SJCRH30 (cell line): ENCODE measurements around the gene CCDC85A. TPM values are rescaled to one million over a fixed set of nuclear protein-coding genes. Genes with fewer than 3 reads are reported as not detected.
"Not testable (repeated sequence)": the region's sequence is repeated elsewhere in the genome, so short reads cannot be mapped to it uniquely, and the experiment has no call there.

Experiments
- DNase-seq, 2 experiments: peaks; one replicate each; pipeline ENCODE4 v3.0.0-alpha.2; 2015 to 2020
- H3K27ac ChIP-seq: fragments of 250-450 bp; sonication (Bioruptor Pico); 2 replicates; pipeline ENCODE4 v1.5.1; 2020; ENCODE audit warnings: mild to moderate bottlenecking, moderate library complexity
- H3K27me3 ChIP-seq: fragments of 250-450 bp; sonication (Bioruptor Pico); 2 replicates; pipeline ENCODE4 v1.5.1; 2020; ENCODE audit warnings: mild to moderate bottlenecking, moderate library complexity
- H3K36me3 ChIP-seq: fragments of 250-450 bp; sonication (Bioruptor Pico); 2 replicates; pipeline ENCODE4 v1.5.1; 2020; ENCODE audit warnings: mild to moderate bottlenecking, moderate library complexity
- H3K4me1 ChIP-seq: fragments of 250-450 bp; sonication (Bioruptor Pico); 2 replicates; pipeline ENCODE4 v1.5.1; 2020; ENCODE audit warnings: mild to moderate bottlenecking, moderate library complexity
- H3K4me3 ChIP-seq: fragments of 250-450 bp; sonication (Bioruptor Pico); 2 replicates; pipeline ENCODE4 v1.5.1; 2020; ENCODE audit warnings: mild to moderate bottlenecking, moderate library complexity
- H3K9me3 ChIP-seq: fragments of 250-450 bp; sonication (Bioruptor Pico); replicated peaks from 2 replicates; pipeline ENCODE4 v1.5.1; 2020; ENCODE audit warnings: mild to moderate bottlenecking, moderate library complexity
- total RNA-seq: library from RNA; depleted of rRNA; stranded (reverse); fragments of >200 nt; shearing (Covaris generic); gene quantifications from 2 replicates; pipeline ENCODE4 v1.2.3, GENCODE V29; 2014; rRNA removed

Gene CCDC85A
- total RNA-seq: not detected in 2 replicates

DNA sequence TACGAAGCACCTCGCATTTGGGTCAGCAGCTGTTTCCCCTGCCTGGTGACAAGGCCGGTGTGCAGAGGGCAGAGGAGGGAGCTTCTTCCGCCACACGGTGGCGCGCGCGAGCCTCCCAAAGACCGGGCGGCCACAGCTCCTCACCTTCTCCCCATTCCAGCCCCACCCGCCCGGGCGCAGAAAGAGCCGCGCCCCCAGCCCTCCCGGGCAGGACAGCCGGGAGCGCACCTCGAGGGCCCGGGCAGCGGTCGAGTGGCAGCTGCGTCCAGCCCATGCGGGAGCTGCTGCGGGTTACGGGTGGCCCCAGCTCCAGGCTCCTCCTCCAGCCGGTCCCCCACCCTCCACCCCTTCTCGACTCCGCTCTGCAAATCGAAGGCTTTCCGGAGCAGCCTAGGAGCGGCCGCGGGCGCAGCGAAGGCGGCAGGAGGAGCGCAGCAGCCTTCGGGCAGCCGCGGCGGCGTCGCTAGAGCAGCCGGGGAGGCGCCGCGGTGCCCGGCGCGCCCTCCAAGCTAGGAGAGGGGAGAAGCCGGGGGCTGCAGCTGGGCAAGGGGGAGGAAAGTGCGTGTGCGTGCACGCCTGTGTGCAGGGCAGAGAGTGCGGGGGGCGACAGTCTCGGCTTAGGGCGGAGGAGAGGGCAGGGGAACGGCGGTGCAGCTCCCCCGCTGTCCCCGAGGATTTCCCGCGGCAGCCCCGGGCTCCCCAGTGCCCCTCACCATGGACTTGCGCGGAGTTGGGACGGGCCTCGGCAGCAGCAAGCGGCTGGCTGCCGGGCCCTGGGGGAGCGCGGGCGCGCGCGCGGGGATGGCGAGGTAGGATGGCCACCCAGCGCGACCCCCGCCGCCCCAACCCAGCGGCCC, at the start of gene CCDC85A:
CCDC85A (plus strand) TSS at position 348 of the 857 bp plus-strand sequence. CDS start 635 bp downstream, outside the sequence.
- no peaks in the 10 kb centered on the region for H3K36me3 ChIP-seq
- no peak within 1 kb of the TSS for H3K27ac ChIP-seq
- no peaks in the 10 kb centered on the region for H3K4me1 ChIP-seq
- peak; percentile 65 to 79 for DNase-seq
- H3K9me3 ChIP-seq: no peaks in the 10 kb centered on the region
- H3K27me3 ChIP-seq: peaks cover 31% of the 10 kb centered on the region
- no peak within 1 kb of the TSS for H3K4me3 ChIP-seq

DNA sequence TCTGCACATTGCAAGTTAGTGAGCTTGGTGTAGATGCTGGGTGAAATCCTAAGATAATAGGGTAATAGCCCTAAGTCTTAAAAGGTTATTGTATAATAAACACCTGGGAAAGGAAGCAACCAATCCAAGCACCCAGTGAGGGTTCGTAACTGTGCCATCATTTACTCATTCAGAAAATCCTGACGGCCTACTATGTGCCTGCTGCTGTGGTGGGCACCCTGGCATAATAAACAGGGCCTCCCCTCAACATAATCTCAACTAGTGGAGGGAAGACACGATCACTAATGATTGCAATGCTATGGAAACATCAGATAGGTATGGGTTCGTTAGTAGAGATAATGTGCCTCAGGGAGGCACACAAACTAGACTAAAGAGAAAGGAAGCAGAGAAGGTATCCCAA, 48.9 kb upstream of the CCDC85A start:
- H3K4me3 ChIP-seq: no peak overlapping the region
- no peaks in the 10 kb centered on the region; the same call in 1 of the 2 replicates for H3K9me3 ChIP-seq
- H3K27ac ChIP-seq: no peak overlapping the region
- H3K36me3 ChIP-seq: no peaks in the 10 kb centered on the region
- H3K4me1 ChIP-seq: no peaks in the 10 kb centered on the region
- H3K27me3 ChIP-seq: peaks cover 11% of the 10 kb centered on the region; the same call in 1 of the 2 replicates
- DNase-seq: no peak

DNA sequence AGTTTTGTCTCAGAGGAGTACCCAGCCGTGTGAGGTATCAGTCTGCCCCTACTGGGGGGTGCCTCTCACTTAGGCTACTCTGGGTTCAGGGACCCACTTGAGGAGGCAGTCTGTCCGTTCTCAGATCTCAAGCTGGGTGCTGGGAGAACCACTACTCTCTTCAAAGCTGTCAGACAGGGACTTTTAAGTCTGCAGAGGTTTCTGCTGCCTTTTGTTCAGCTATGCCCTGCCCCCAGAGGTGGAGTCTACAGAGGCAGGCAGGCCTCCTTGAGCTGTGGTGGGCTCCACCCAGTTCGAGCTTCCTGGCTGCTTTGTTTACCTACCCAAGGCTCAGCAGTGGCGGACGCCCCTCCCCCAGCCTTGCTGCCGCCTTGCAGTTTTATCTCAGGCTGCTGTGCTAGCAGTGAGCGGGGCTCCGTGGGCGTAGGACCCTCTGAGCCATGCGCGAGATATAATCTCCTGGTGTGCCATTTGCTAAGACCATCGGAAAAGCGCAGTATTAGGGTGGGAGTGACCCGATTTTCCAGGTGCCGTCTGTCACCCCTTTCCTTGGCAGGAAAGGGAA, 41.2 kb upstream of the CCDC85A start:
- DNase-seq, H3K27ac ChIP-seq: not testable (repeated sequence)

DNA sequence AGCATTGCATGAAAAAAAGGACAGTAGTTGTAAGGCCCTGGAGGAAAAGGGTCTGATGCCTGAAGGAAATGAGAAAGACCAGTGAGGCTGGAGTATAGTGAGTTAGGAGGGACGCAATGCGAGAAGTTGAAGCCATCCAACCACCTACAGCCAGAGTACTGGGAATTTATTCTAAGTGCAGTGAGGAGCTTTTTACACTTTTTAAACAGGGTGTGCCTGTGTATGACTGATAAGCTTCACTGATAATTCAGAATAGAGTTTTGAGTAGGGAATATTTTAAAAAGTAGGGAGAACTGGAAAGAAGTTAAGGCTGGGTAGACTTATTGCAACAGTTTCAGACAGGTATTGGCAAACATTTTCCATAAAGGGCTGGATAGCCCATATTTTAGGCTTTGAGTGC, 35.9 kb upstream of the CCDC85A start:
- Histone ChIP-seq H3K27me3 (peaks cover 4% of the 10 kb centered on the region), H3K4me1 (no peaks in the 10 kb centered on the region), H3K4me3 (no peak overlapping the region), H3K27ac (no peak overlapping the region), H3K36me3 (no peaks in the 10 kb centered on the region), H3K9me3 (no peaks in the 10 kb centered on the region)
- no peak for DNase-seq

More for the DNA sequence above, 41.2 kb upstream of the CCDC85A start:
- H3K4me1 ChIP-seq, H3K36me3 ChIP-seq, H3K4me3 ChIP-seq, H3K9me3 ChIP-seq, H3K27me3 ChIP-seq: not testable (repeated sequence)

DNA sequence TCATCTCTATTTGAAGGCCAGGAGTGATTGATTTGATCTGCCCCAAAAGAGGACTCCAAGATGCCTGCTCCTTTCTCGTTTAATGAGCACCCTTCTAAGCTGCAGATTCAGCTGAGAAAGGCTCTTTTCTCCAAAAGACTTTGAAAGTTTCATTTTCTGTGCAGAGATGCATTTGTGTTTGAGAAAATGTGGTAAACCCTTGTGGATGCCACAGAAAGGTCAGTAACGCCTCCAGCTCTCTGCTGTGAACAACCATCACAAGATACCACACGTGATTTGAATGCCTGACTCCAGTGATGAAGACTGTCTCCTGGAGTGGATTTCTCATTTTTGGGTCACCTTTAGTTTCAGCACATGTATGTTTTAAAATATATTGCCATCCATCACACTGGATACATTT, 35.0 kb upstream of the CCDC85A start:
- Histone ChIP-seq H3K27ac (no peak overlapping the region), H3K27me3 (peaks cover 2% of the 10 kb centered on the region), H3K9me3 (no peaks in the 10 kb centered on the region), H3K36me3 (no peaks in the 10 kb centered on the region), H3K4me3 (no peak overlapping the region), H3K4me1 (no peaks in the 10 kb centered on the region)
- DNase-seq: no peak

DNA sequence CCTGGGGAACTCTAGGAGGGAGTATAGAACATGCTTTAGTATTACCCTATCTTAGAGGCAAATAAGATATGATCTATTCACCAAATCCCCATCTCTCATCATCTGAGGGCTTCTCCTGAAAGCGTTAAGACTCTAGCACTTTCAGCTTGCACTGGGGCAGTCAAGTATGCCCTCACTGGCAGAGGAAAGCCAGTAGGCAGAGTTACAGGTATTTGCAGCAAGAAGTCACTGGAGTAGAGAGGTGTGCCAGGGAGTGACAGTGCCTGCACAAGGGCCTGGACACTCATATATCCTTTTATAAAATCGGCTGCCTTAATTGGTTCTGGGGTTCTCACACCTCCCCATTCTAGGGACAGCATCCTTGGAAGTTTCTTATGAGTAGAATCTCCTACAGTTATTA, 31.9 kb upstream of the CCDC85A start:
- no peak for DNase-seq
- Histone ChIP-seq H3K27me3 (no peaks in the 10 kb centered on the region; the same call in 1 of the 2 replicates), H3K4me1 (no peaks in the 10 kb centered on the region), H3K4me3 (no peak overlapping the region), H3K36me3 (no peaks in the 10 kb centered on the region), H3K9me3 (no peaks in the 10 kb centered on the region), H3K27ac (no peak overlapping the region)

DNA sequence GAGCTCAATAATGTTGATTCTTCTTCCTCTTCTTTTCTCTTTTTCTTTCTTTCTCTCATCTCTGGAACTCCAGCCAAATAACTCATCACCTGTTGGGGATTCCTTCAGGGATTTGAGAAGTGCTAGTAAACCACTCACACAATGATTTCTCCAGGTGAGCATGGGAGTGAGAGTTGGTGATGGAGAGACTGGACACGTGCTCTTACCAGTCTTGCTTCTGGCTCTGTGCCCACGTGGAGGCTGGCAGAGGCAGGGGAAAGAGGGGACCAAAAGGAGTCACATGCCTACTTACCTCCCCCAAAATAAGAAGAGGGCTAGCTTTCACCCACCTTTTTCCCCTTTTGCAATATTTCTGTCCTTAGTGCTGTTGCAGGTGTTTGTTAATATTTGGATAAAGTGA, 28.6 kb upstream of the CCDC85A start:
- Histone ChIP-seq H3K9me3 (no peaks in the 10 kb centered on the region), H3K4me3 (no peak overlapping the region), H3K27me3 (no peaks in the 10 kb centered on the region), H3K27ac (no peak overlapping the region), H3K36me3 (no peaks in the 10 kb centered on the region), H3K4me1 (no peaks in the 10 kb centered on the region)
- DNase-seq: no peak

GRCh38 chr2:56159875-56160274, 23.9 kb upstream of the CCDC85A start:
- H3K4me3 ChIP-seq, H3K27me3 ChIP-seq, DNase-seq, H3K36me3 ChIP-seq, H3K27ac ChIP-seq, H3K4me1 ChIP-seq, H3K9me3 ChIP-seq: not testable (repeated sequence)

- Histone ChIP-seq H3K4me3 (no peak overlapping the region), H3K4me1 (no peaks in the 10 kb centered on the region), H3K9me3 (no peaks in the 10 kb centered on the region), H3K27me3 (no peaks in the 10 kb centered on the region; the same call in 1 of the 2 replicates), H3K36me3 (no peaks in the 10 kb centered on the region), H3K27ac (no peak overlapping the region)
- no peak for DNase-seq
Measured at GRCh38 chr2:56167616-56168562, 15.9 kb upstream of the CCDC85A start.

GRCh38 chr2:56169521-56169920, 14.3 kb upstream of the CCDC85A start:
- H3K4me1 ChIP-seq: no peaks in the 10 kb centered on the region
- no peak overlapping the region for H3K27ac ChIP-seq
- no peaks in the 10 kb centered on the region; the same call in 1 of the 2 replicates for H3K27me3 ChIP-seq
- H3K36me3 ChIP-seq: no peaks in the 10 kb centered on the region
- no peak for DNase-seq
- no peak overlapping the region for H3K4me3 ChIP-seq
- H3K9me3 ChIP-seq: no peaks in the 10 kb centered on the region

DNA sequence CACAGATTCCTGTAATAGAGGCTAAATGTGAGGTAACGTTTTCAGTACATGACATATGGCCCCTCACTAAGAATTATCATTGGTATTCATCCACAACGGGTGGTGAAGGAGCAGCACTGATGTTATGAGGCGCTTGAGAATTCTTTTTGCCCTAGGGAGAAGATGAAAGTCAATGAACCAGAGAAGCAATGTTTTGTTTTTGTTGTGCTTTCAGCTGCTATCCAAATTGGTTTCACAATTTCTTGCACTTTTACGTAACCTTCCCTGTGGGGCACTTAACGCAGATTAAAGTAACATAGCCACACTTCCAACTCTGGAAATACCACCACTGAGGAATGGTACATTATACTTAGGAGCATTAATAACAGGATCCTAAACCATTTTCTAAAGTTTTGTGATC, 13.3 kb upstream of the CCDC85A start:
- H3K36me3 ChIP-seq: no peaks in the 10 kb centered on the region
- DNase-seq: no peak
- H3K9me3 ChIP-seq: no peaks in the 10 kb centered on the region
- no peak overlapping the region for H3K4me3 ChIP-seq
- no peak overlapping the region for H3K27ac ChIP-seq
- no peaks in the 10 kb centered on the region for H3K4me1 ChIP-seq
- no peaks in the 10 kb centered on the region; the same call in 1 of the 2 replicates for H3K27me3 ChIP-seq

GRCh38 chr2:56170988-56171387, 12.8 kb upstream of the CCDC85A start:
- H3K4me3 ChIP-seq: no peak overlapping the region
- H3K9me3 ChIP-seq: no peaks in the 10 kb centered on the region
- no peaks in the 10 kb centered on the region; the same call in 1 of the 2 replicates for H3K27me3 ChIP-seq
- H3K4me1 ChIP-seq: no peaks in the 10 kb centered on the region
- no peaks in the 10 kb centered on the region for H3K36me3 ChIP-seq
- H3K27ac ChIP-seq: no peak overlapping the region
- no peak for DNase-seq

DNA sequence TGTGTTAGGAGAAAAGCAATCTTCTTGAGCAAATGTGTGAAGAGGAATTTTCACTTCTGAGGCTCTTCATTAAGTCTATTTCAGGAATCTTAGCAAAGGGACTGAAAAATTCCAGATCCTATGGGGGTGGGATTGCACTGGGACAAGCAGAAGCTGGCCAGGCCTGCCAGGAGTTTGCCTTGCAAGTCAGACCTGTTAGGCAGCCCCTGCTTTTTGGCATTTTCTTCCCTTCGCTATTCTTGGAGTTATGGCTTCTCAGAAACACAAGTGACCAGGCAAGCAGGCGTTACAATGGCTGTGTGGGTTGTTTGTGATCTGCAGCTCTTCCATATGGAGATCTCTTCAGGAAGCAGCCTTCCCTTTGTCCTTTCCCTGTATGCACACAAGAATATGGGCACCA, 8.0 kb upstream of the CCDC85A start:
- no peaks in the 10 kb centered on the region for H3K4me1 ChIP-seq
- no peak overlapping the region for H3K27ac ChIP-seq
- H3K9me3 ChIP-seq: no peaks in the 10 kb centered on the region
- H3K27me3 ChIP-seq: peaks cover 5% of the 10 kb centered on the region; the same call in 1 of the 2 replicates
- no peak for DNase-seq
- no peaks in the 10 kb centered on the region for H3K36me3 ChIP-seq
- no peak overlapping the region for H3K4me3 ChIP-seq

DNA sequence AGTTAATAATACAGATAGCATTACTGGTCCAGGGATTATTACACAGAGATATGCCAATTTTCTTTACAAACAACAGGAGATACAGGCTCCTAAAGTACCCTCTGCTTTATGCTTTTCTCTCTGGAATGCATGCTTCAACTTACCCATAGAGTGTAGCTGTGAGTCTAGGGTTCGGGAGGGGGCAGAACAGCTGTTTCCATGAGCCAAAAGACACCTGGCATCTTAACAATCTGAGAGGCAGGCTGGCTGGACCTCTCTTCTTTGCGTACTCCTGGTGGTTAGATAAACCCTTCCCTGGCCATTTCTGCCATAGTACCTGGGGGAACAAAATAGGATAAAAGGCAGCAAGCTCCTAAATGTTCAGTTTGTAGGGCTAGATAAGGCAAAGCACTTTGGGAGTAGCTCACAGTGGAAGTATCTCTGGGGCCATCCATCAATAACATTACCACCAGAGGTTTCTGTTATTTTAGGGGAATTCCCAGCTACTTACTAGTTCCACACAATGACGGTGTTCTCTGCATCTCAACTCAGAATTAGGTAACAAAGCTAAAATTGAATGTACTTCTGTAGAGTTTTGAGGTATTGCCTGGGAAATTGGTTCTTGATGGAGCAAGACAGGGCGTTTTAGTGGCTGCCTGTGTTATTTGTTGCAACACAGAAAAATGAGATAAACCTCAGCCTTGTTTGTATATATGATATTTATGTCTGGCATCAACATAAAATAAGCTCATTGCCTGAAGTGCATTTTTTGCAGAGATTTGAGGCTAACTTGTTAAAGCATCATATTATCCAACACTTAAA, 6.2 kb upstream of the CCDC85A start:
- no peaks in the 10 kb centered on the region for H3K9me3 ChIP-seq
- H3K4me3 ChIP-seq: no peak overlapping the region
- no peaks in the 10 kb centered on the region for H3K4me1 ChIP-seq
- H3K36me3 ChIP-seq: no peaks in the 10 kb centered on the region
- H3K27ac ChIP-seq: no peak overlapping the region
- peaks cover 8% of the 10 kb centered on the region; the same call in 1 of the 2 replicates for H3K27me3 ChIP-seq
- DNase-seq: peak in 1 of 2 experiments; percentile 5
